ENCODE data around the gene LRRN3.

GRCh38 chr7:111074748-111075146, 16.2 kb upstream of the LRRN3 start:
- TF ChIP-seq POLR2A (IDR thresholded peaks at IDR 0.05) (no peak), POLR2AphosphoS5 (IDR thresholded peaks at IDR 0.05) (no peak), EP300 (IDR thresholded peaks at IDR 0.05) (no peak)
- TF ChIP-seq, protein P1, sequence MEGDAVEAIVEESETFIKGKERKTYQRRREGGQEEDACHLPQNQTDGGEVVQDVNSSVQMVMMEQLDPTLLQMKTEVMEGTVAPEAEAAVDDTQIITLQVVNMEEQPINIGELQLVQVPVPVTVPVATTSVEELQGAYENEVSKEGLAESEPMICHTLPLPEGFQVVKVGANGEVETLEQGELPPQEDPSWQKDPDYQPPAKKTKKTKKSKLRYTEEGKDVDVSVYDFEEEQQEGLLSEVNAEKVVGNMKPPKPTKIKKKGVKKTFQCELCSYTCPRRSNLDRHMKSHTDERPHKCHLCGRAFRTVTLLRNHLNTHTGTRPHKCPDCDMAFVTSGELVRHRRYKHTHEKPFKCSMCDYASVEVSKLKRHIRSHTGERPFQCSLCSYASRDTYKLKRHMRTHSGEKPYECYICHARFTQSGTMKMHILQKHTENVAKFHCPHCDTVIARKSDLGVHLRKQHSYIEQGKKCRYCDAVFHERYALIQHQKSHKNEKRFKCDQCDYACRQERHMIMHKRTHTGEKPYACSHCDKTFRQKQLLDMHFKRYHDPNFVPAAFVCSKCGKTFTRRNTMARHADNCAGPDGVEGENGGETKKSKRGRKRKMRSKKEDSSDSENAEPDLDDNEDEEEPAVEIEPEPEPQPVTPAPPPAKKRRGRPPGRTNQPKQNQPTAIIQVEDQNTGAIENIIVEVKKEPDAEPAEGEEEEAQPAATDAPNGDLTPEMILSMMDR (IDR thresholded peaks at IDR 0.05) = no peak

Measured in upper lobe of left lung (tissue), 4 donors.